Measurements from ENCODE around the gene KBTBD2. TPM values are rescaled to one million over a fixed set of nuclear protein-coding genes. Genes with fewer than 3 reads are reported as not detected.

KBTBD2 gene
- 10 to 100 TPM; 41.8 to 52.9 TPM for total RNA-seq
- polyA plus RNA-seq (2013, experiment 1 of 2), result 45.9 TPM
- 43.1 TPM for polyA plus RNA-seq (2013, experiment 2 of 2)
- long read RNA-seq, experiment 1, transcript KBTBD2-201 (4 exons, 3,745 nt), result major isoform, 9 of 28 reads
- long read RNA-seq, experiment 1, partial matches to known transcripts, result 4 of 28 reads
- long read RNA-seq, experiment 1, other reads (novel, unspliced or antisense), result 15 of 28 reads
- long read RNA-seq, experiment 2, transcript KBTBD2-201 (4 exons, 3,745 nt), result major isoform, 23 of 39 reads
- long read RNA-seq, experiment 2, partial matches to known transcripts, result 1 of 39 reads
- long read RNA-seq, experiment 2, other reads (novel, unspliced or antisense), result 15 of 39 reads
- long read RNA-seq, experiment 3, partial matches to known transcripts, result 11 of 20 reads
- long read RNA-seq, experiment 3, other reads (novel, unspliced or antisense), result 6 of 20 reads
- long read RNA-seq, experiment 4, transcript KBTBD2-201 (4 exons, 3,745 nt), result major isoform, 7 of 9 reads
- long read RNA-seq, experiment 4, partial matches to known transcripts, result 1 of 9 reads
- long read RNA-seq, experiment 4, other reads (novel, unspliced or antisense), result 1 of 9 reads

DNA sequence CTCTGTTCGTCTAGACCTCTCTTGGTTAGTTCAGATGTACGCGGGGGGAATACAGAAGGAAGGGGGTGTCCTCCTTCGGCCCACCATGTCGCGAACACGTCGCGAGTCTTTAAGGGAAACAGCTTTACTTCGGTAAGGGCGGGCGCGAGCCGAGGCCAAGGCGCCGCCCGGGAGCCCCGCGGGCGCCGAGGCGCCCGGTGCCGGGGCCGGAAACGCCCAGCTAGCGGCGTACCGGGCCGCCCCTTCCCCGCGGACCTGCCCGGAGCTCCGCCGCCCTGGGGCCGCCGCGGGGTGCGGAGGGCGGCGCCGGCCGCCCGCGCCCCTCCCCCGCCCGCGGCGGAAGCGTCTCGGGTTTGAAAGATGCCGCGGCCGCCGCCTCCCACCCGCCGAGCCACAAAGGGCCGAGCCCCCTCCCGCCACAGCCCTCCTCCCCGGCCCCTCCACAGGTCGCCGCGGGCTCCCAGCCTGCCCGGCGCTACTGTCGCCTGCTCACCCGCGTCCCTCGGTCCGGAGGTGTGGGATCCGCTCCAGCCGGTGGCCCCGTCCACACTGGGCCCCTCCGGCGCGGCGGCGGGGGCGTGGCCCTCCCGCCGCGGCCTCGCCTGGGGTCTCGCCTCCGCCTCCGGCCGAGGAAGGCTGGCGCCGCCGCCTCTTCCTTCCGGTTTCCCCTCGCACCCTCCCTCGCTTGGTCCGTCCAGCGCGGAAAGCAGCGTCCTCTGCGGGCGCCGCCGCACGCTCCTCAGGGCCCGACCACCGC lies at the start of gene KBTBD2:
KBTBD2 (minus strand) TSS at position 718 of the 757 bp plus-strand sequence. CDS start 12,156 bp downstream, outside the sequence.
- Mint-ChIP-seq H3K4me1 (peaks cover 46% of the 10 kb centered on the region), H3K9me3 (no peaks in the 10 kb centered on the region), H3K27ac (peak within 1 kb of the TSS; percentile 98), H3K27me3 (ENCODE audit: insufficient read depth) (peaks cover 5% of the 10 kb centered on the region), H3K36me3 (ENCODE audit: low read depth) (peaks cover 9% of the 10 kb centered on the region), H3K4me3 (peak within 1 kb of the TSS; percentile 91)
- peak; percentile 92 for DNase-seq
- no peaks in the 10 kb centered on the region for H3K9me3 ChIP-seq (ENCODE audit: control insufficient read depth, low read length)
- H3K4me1 ChIP-seq (ENCODE audit: control insufficient read depth, insufficient read depth, low read length), result peaks cover 13% of the 10 kb centered on the region
- H3K9ac ChIP-seq (ENCODE audit: extremely low read depth, low read length, poor library complexity, severe bottlenecking), result peak within 1 kb of the TSS; percentile 89
- H3K4me3 ChIP-seq (ENCODE audit: low read length), result peak within 1 kb of the TSS; percentile 99
- 0% methylated on average over 3 to 104 of the region's 104 CpGs for WGBS, 2 experiments (ENCODE audit: insufficient coverage in 1 of 2, insufficient read length in 1 of 2)
- H3K27me3 ChIP-seq (ENCODE audit: control insufficient read depth, insufficient read depth, low read length, poor library complexity, severe bottlenecking), result no peaks in the 10 kb centered on the region
- peak within 1 kb of the TSS; percentile 97 for H3K27ac ChIP-seq (ENCODE audit: low read depth, low read length)
- TF ChIP-seq, protein P1, sequence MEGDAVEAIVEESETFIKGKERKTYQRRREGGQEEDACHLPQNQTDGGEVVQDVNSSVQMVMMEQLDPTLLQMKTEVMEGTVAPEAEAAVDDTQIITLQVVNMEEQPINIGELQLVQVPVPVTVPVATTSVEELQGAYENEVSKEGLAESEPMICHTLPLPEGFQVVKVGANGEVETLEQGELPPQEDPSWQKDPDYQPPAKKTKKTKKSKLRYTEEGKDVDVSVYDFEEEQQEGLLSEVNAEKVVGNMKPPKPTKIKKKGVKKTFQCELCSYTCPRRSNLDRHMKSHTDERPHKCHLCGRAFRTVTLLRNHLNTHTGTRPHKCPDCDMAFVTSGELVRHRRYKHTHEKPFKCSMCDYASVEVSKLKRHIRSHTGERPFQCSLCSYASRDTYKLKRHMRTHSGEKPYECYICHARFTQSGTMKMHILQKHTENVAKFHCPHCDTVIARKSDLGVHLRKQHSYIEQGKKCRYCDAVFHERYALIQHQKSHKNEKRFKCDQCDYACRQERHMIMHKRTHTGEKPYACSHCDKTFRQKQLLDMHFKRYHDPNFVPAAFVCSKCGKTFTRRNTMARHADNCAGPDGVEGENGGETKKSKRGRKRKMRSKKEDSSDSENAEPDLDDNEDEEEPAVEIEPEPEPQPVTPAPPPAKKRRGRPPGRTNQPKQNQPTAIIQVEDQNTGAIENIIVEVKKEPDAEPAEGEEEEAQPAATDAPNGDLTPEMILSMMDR (conservative IDR thresholded peaks at IDR 0.05), result no peak
- peaks cover 7% of the 10 kb centered on the region for H3K36me3 ChIP-seq (ENCODE audit: control insufficient read depth, insufficient read depth, low read length)

DNA sequence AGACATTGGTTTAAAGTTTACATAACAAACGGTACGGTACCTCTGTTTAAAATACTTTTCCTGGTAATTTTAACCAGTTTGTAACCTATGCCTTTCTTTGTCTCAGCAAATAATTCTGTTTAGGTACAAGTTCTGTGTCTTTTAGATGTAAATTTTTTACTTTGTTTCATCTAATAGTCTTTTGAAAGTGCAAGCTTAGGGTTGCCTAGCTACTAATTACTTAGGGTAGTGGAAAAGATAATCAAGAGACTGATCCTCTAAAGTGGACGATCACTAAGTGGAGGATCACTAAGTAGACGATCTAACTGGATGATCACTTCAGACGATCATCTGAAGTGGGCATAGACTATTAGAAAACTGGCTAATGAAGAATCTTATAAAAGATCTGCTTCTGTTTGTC lies 49.6 kb upstream of the KBTBD2 start:
- DNase-seq, result no peak
- peaks cover 9% of the 10 kb centered on the region for H3K9me3 ChIP-seq (ENCODE audit: control insufficient read depth, low read length)
- no peak overlapping the region for H3K27ac ChIP-seq (ENCODE audit: low read depth, low read length)
- no peaks in the 10 kb centered on the region for H3K4me1 ChIP-seq (ENCODE audit: control insufficient read depth, insufficient read depth, low read length)
- TF ChIP-seq, protein P1 (conservative IDR thresholded peaks at IDR 0.05), result no peak
- Mint-ChIP-seq H3K36me3 (ENCODE audit: low read depth) (peaks cover 6% of the 10 kb centered on the region), H3K9me3 (peaks cover 10% of the 10 kb centered on the region), H3K4me1 (peaks cover 13% of the 10 kb centered on the region), H3K27ac (no peak overlapping the region), H3K4me3 (peak overlapping the region; percentile 84), H3K27me3 (ENCODE audit: insufficient read depth) (peaks cover 86% of the 10 kb centered on the region)
- WGBS, 2 experiments (ENCODE audit: insufficient coverage in 1 of 2, insufficient read length in 1 of 2), result 15 to 32% methylated on average over 3 to 5 of the region's 5 CpGs
- H3K4me3 ChIP-seq (ENCODE audit: low read length), result peak overlapping the region; percentile 89
- no peaks in the 10 kb centered on the region for H3K36me3 ChIP-seq (ENCODE audit: control insufficient read depth, insufficient read depth, low read length)
- H3K27me3 ChIP-seq (ENCODE audit: control insufficient read depth, insufficient read depth, low read length, poor library complexity, severe bottlenecking), result peaks cover 15% of the 10 kb centered on the region
- H3K9ac ChIP-seq (ENCODE audit: extremely low read depth, low read length, poor library complexity, severe bottlenecking), result no peak overlapping the region

DNA sequence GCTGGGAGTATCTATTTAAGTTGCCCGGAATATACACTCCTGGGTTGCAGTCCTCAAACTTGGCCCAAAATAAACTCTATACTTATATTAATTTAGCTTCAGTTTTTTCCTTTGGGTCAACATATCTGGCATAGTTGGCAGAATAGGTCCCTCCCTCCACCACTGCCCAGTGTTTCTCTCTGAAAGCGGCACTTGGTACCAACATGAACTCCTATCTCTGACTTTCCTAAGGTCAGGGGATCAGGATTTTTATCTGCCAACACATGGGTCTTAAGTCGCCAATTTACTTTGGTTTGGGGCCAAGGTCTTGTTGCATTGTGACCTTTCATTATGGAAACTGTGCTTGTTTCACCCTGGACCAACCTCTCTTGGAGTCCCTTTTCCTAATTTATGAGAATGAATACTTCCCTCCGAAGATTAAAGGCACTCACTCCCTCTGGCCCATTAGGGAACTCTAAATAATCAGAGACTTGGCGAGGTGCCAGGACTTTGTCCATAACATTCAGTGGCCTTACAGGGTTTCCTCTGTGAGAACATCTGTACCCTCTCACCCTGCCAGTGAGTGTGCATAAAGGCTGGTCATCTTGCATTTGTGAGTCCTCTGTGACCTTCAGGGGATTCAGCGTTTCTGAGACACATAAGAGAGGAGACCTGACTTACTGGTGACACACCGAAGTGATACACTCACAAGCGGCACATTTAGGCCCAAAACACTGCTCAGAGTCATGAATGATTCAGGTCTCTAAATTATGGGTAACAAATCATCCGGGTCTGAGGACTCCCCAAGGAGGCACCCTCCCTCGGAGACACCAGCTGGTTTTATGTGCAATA lies 46.0 kb upstream of the KBTBD2 start:
- TF ChIP-seq, protein P1 (conservative IDR thresholded peaks at IDR 0.05), result no peak
- Mint-ChIP-seq H3K4me1 (peaks cover 13% of the 10 kb centered on the region), H3K27ac (no peak overlapping the region), H3K9me3 (no peaks in the 10 kb centered on the region), H3K27me3 (ENCODE audit: insufficient read depth) (peaks cover 81% of the 10 kb centered on the region), H3K4me3 (no peak overlapping the region), H3K36me3 (ENCODE audit: low read depth) (peaks cover 11% of the 10 kb centered on the region)
- no peaks in the 10 kb centered on the region for H3K9me3 ChIP-seq (ENCODE audit: control insufficient read depth, low read length)
- H3K9ac ChIP-seq (ENCODE audit: extremely low read depth, low read length, poor library complexity, severe bottlenecking), result no peak overlapping the region
- H3K27me3 ChIP-seq (ENCODE audit: control insufficient read depth, insufficient read depth, low read length, poor library complexity, severe bottlenecking), result peaks cover 5% of the 10 kb centered on the region
- WGBS, 2 experiments (ENCODE audit: insufficient coverage in 1 of 2, insufficient read length in 1 of 2), result 87 to 91% methylated on average over 8 to 10 of the region's 10 CpGs
- H3K27ac ChIP-seq (ENCODE audit: low read depth, low read length), result no peak overlapping the region
- H3K4me1 ChIP-seq (ENCODE audit: control insufficient read depth, insufficient read depth, low read length), result no peaks in the 10 kb centered on the region
- no peak for DNase-seq
- no peaks in the 10 kb centered on the region for H3K36me3 ChIP-seq (ENCODE audit: control insufficient read depth, insufficient read depth, low read length)
- no peak overlapping the region for H3K4me3 ChIP-seq (ENCODE audit: low read length)

All from endodermal cell (in vitro differentiated cells).